Epidermal melanocyte (primary cell): Measurements from ENCODE around the gene JAKMIP1.

Source experiments
- DNase-seq: peaks from one replicate; pipeline ENCODE4 v3.0.0; 2011; ENCODE audit warnings: low spot score; ENCODE audit not compliant: insufficient read length

JAKMIP1 gene

DNA sequence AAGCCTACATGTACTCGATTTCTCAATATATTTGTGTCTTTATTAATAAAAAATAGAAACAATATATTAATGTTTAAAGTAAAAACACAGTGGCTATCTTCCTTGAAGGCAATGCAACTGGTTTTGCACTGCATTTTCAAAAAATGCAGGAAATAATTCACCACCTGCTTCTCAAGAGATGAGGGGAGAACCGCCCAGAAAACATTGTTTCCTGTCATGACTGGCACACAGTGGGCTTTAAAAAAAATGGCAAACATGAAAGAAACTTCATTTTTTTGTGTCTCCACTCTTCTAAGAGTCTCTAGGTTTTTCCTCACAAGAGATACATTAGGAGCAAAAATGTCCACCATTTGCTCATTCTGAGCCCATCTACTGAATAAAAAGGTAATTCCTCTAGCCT lies 131.4 kb downstream of the JAKMIP1 start:
- DNase-seq = no peak

DNA sequence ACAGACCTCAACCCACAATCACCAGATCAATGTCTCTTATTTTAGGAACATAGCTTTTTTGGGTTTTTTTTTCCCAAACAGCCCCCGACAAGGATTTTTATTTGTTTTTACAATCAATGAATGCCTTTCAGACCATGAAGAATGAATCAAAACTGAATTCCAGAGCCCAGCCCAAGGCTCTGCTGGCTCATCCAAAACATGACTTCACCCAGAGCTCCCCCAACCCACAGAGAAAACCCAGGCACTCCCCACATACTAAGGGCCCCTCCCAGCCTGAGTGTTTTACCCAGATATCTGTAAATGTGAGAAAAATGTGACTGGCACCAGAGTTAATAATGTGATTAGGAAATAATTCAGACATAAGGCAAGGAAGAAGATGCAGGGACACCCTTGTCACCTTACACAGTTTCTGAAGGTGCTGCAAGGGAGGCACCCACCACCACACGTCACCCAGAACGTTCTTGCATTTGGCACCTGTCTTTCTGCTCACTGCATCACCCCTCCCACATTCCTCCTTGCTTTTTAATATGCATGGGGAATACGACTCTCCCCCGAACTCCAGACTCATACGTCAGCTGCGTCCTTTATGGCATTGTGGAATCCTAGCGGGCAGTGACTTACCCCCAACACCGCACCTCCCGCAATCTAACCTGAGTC lies 134.3 kb downstream of the JAKMIP1 start:
- DNase-seq = no peak

GRCh38 chr4:6065166-6065565 lies 135.2 kb downstream of the JAKMIP1 start:
- no peak for DNase-seq

DNA sequence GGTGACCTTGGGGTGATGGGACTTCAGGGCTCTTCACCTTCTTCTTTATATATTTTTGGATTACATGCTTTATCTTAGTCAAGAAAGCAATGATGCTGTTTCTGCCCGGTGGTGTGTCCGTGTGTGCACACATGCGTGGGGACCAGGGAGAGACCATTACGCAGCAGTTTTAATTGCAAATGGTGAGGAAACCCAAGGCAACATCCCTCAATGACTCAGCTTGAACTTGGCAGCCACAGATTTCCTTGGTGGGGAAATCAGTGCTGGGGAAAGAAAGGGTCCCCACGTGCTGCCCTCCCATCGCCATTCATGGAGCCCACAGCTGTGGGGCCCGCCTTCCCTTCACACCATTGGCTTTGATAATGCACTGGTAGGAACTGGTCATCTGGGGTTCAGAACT lies 136.0 kb downstream of the JAKMIP1 start:
- no peak for DNase-seq

GRCh38 chr4:6063684-6064083 lies 136.7 kb downstream of the JAKMIP1 start:
- DNase-seq = no peak

GRCh38 chr4:6062133-6062532 lies 138.2 kb downstream of the JAKMIP1 start:
- no peak for DNase-seq

- no peak for DNase-seq
Measured at GRCh38 chr4:6059375-6059805, 141.0 kb downstream of the JAKMIP1 start.

DNA sequence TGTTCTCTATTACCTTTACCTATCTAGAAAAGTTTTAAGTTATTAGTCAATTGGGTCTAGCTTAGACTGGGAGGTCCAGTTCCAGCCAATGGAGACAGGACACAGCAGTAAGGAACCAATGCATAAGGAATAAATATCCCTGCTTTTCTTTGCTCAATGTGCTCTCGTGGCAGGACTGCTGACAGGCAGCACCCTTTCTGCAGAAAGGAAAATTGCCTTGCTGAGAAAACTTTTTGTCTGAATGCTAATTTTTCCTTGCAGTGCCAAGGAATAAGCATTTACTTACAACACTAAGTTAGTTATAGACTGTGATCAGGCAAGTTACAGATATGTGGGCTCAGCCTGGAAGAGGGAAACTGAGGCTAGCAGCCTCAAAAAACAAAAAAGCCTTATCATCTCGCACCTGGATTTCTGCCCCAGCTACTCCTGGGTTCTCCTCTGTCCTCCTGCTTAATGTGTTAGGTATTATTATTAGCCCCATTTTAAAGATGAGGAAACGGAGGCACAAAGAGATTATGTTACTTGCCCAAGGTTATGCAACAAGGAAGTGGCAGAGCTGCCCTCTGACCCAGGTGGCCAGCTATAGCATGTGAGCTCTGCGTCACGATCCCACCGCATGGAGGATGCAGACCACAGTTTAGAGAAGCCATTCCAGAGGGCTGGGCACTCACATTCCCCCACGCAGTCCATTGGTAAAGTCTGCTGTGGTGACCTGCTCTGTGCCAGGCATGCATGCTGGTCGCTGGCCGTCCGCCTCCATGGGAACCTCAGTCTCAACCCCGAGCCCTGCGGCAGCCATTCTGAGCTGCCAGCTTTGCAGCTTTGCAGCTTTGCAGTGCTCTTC lies 141.6 kb downstream of the JAKMIP1 start:
- DNase-seq = no peak

- DNase-seq = no peak
Measured at GRCh38 chr4:6056976-6057766, 143.2 kb downstream of the JAKMIP1 start.

DNA sequence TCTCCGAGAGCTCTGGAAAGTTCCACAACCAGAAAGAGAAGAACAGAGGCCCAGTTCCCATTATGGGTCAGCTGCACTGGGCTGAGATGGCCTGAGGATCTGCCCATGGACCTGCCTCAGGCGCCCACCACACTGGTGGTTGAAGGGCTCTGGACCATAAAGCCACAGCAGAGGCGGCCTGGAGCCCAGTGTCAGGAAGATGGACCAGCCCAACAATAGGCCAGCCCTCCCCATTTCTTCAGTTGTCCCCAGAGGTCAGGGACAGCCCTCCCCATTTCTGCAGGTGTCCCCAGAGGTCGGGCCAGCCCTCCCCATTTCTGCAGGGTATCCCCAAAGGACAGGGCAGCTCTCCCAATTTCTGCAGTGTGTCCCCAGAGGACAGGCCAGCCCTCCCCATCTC lies 144.9 kb downstream of the JAKMIP1 start:
- DNase-seq = no peak

DNA sequence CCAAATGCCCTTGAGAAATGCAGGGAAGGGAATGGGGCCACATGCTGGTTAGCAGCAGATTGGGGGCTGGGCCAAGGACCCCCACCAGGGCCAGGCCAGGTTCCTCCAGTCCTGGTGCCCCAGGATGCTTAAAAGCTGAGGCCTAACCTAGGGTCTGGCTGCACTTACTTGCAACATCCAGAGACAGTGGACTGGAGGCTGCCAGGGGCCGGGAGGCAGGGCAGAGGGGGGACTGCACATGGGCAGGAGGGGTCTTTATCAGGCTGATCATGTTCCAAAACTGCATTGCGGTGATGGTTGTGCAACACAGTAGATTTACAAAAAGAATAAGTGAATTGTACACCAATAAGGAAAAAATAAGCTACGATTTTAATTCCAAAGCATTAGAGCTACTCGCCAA lies 145.3 kb downstream of the JAKMIP1 start:
- DNase-seq = no peak

GRCh38 chr4:6054162-6054922 lies 146.0 kb downstream of the JAKMIP1 start:
- no peak for DNase-seq

- no peak for DNase-seq
Measured at GRCh38 chr4:6052679-6053078, 147.7 kb downstream of the JAKMIP1 start.

GRCh38 chr4:6050551-6050950 lies 149.8 kb downstream of the JAKMIP1 start:
- DNase-seq = no peak

DNA sequence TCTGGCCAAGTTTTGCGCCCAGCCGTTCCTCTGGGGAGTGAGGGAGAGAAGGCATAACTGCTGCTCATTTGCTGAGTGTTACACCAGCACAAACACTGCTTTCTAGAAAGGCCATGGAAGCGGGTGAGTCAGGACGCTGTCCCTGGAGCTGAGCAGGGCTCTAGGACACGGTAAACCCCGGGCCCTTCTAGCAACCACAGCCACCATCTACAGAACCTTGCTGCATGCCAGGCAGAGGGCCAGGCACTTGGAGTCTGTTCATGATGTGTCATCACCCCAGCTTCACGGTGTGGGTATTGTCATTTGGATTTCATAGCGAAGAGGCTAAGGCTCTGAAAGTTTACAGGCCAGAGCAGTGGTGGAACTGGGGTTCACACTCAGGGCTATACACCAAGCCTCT lies 150.4 kb downstream of the JAKMIP1 start:
- no peak for DNase-seq

- no peak for DNase-seq
Measured at GRCh38 chr4:6049278-6049677, 151.1 kb downstream of the JAKMIP1 start.

GRCh38 chr4:6048537-6048936 lies 151.8 kb downstream of the JAKMIP1 start:
- no peak for DNase-seq

DNA sequence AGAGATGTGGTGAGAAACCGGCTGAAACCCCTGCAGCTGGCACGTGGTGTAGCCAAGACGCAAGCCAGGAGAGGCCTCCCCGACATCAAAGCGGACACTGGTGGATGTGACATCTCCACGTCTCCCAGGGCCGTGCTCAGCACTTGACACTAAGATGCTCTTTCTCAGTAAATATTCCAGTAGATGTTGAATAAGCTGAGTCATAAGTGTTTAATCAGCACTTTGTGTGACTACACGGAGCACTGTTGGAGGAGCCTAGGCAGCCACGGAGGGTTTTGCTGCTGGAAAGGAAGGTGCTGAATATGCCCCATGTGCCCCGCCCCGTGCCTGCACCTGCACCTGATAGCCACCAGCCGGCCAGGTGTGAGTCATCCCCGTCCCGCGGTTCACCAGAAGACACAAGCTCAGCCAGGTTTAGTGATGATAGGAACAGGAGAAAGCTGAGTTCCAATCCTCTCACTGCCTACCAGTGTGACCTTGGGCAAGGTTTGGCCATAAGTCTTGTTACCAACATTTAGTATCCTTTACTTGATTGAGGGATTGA lies 153.1 kb downstream of the JAKMIP1 start:
- no peak for DNase-seq

DNA sequence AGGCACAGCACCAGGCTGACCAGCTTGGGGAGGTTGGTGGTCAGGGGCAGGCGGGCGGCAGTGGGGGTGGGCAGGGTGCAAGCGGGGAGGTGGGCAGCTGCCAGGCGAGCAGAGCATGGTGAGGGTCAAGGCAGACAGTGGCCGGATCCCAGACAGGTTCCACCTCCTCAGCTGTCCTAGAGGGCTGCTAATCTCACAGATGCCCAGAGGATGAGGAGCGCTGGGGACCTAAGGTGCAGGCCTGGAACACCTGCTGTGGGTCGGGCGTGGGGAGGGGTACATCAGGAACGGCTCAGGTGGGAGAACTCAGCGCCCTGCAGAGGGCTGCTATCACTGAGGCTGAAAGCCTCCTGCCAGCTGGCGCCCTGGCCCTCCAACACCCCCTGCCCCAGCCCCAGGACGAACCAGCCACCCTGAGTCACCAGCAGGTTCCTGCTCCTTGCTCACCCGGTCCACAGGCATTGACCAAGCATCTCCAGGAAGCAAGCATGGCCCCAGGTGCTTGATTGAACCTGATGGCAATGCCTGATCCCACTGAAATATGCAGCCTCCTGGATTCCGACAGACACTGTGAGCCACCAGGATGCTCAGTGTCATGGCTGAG lies 153.7 kb downstream of the JAKMIP1 start:
- DNase-seq = no peak

- no peak for DNase-seq
Measured at GRCh38 chr4:6044805-6045204, 155.5 kb downstream of the JAKMIP1 start.

- no peak for DNase-seq
Measured at GRCh38 chr4:6044276-6044675, 156.1 kb downstream of the JAKMIP1 start.
